ENCODE data around the gene UNKL. TPM values are rescaled to one million over a fixed set of nuclear protein-coding genes. Genes with fewer than 3 reads are reported as not detected.

UNKL gene
- total RNA-seq, 1 experiment from 2014 or later: 32.0 TPM

DNA sequence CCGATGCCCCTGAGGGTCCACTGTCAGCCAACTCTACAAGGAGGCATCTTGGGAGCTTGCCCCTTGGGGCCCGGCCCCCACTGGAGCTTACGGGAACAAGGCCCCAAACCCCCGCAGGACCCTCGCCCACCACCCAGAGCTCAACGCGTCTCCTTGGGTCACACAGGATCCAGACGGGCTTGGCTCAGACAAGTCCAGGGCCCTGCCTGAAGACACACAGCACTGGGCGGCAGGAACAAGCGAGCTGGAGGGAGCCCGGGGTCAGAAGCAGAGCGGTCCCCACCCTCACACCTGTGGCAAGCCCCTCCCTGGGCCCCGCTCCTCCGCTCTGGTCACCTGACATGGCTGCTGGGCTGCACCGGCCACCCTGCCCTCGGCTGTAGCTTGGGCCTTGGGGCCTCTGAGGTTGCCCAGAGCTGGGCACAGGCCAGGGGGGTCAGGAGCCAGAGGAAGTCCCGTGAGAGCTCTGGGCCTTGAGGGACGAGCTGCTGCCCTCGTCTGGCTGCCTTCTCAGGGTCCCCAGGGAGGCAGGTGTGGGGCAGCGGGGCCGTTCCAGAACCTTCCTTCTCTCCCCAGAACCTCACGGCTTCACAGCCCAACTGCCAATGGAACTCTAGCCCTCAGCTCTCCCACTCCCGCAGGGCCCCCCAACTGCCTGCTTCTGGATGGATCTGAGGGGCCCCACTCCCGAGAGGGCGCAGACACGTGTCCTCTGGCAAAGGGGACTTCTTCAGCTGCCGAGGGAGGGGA lies 29.7 kb upstream of the UNKL start, which contains the start of gene CCDC154:
TSS of gene CCDC154 (minus strand) at position 577 of the 750 bp plus-strand sequence. CDS start at position 343, 234 bp downstream.
- WGBS (ENCODE audit: extremely low coverage, insufficient read length, low lambda C conversion rate): no CpG with 5 or more reads among the region's 27 CpGs
- H3K4me1 ChIP-seq (ENCODE audit: insufficient read depth, low read length): no peaks in the 10 kb centered on the region
- Mint-ChIP-seq H3K27ac (no peak within 1 kb of the TSS), H3K9me3 (no peaks in the 10 kb centered on the region), H3K4me1 (no peaks in the 10 kb centered on the region), H3K27me3 (ENCODE audit: low read depth) (peaks cover 1% of the 10 kb centered on the region; the same call in 1 of the 2 replicates), H3K4me3 (no peak within 1 kb of the TSS), H3K36me3 (ENCODE audit: insufficient read depth in 1 of 3, low read depth in 3 of 3) (peaks cover 0 to 5% (median 4%) of the 10 kb centered on the region in 3 experiments; a peak in 2 of 7 replicates)
- no peak within 1 kb of the TSS for H4K5ac ChIP-seq (ENCODE audit: insufficient read length, low read depth, low read length)
- H3K14ac ChIP-seq (ENCODE audit: insufficient read depth, low read length): peak within 1 kb of the TSS; percentile 22; the same call in 1 of the 2 replicates
- no peak within 1 kb of the TSS for H2BK5ac ChIP-seq (ENCODE audit: insufficient read length, low read length)
- H3K27ac ChIP-seq (ENCODE audit: insufficient read length, low read depth, low read length): no peak within 1 kb of the TSS
- peak within 1 kb of the TSS; percentile 69; the same call in 1 of the 2 replicates for H2BK15ac ChIP-seq (ENCODE audit: low read depth, low read length)
- no peak within 1 kb of the TSS for H2BK20ac ChIP-seq (ENCODE audit: low read depth, low read length, poor library complexity, severe bottlenecking)
- no peak within 1 kb of the TSS; the same call in 1 of the 2 replicates for H3K4ac ChIP-seq (ENCODE audit: low read depth, low read length)
- H2BK12ac ChIP-seq (ENCODE audit: insufficient read length, low read depth, low read length): no peak within 1 kb of the TSS
- no peak within 1 kb of the TSS for H3K56ac ChIP-seq (ENCODE audit: insufficient read length, low read depth, low read length)
- no peak within 1 kb of the TSS for H3K4me2 ChIP-seq (ENCODE audit: insufficient read depth, insufficient read length, low read length)
- no peak within 1 kb of the TSS for H3T11ph ChIP-seq (ENCODE audit: low read length)
- H3K23ac ChIP-seq (ENCODE audit: insufficient read length, low read depth, low read length): no peak within 1 kb of the TSS
- H3K79me1 ChIP-seq (ENCODE audit: insufficient read depth, low read depth, low read length, poor library complexity, severe bottlenecking): no peaks in the 10 kb centered on the region
- TF ChIP-seq CTCF (conservative IDR thresholded peaks at IDR 0.05): no peak
- no peaks in the 10 kb centered on the region for H3K23me2 ChIP-seq (ENCODE audit: insufficient read length, low read depth, low read length, poor library complexity, severe bottlenecking)
- no peak within 1 kb of the TSS for H3K9ac ChIP-seq (ENCODE audit: extremely low read depth, insufficient read length, low read length)
- no peak for DNase-seq
- no peak within 1 kb of the TSS for H2AFZ ChIP-seq (ENCODE audit: low read length)
- no peak within 1 kb of the TSS for H2AK5ac ChIP-seq (ENCODE audit: insufficient read length, low read length)
- H3K18ac ChIP-seq (ENCODE audit: insufficient read length, low read depth, low read length): no peak within 1 kb of the TSS
- no peak within 1 kb of the TSS for H4K91ac ChIP-seq (ENCODE audit: insufficient read length, low read depth, low read length)
- no peak within 1 kb of the TSS for H4K8ac ChIP-seq (replicated peaks; ENCODE audit: insufficient read length, low read depth, low read length)
- H4K20me1 ChIP-seq (ENCODE audit: control insufficient read depth, insufficient read depth, insufficient read length): peaks cover 2% of the 10 kb centered on the region
- H3K27me3 ChIP-seq (ENCODE audit: insufficient read depth, low read length): no peaks in the 10 kb centered on the region
- no peak within 1 kb of the TSS for H2BK120ac ChIP-seq (ENCODE audit: low read depth, low read length, poor library complexity, severe bottlenecking)
- H3K79me2 ChIP-seq (ENCODE audit: insufficient read depth, low read length): no peaks in the 10 kb centered on the region
- no peaks in the 10 kb centered on the region for H3K9me3 ChIP-seq (ENCODE audit: control insufficient read depth, low read depth, low read length)
